Fibroblast of lung (primary cell): ENCODE measurements around the gene LCLAT1. TPM values are rescaled to one million over a fixed set of nuclear protein-coding genes. Genes with fewer than 3 reads are reported as not detected.
A peak's percentile ranks its signal among the peaks of the same experiment; 100 is the strongest.

Source experiments
- DNase-seq, 2 donors: peaks; one replicate each; pipeline versions ENCODE4 v3.0.0 to v3.0.0-alpha.2; 2010; ENCODE audit warnings: low read depth in 2 of 2
- H2AFZ ChIP-seq: 2 replicates; pipeline ENCODE4 v1.5.1; 2012; ENCODE audit warnings: low read length, control low read depth, inconsistent platforms
- H3K27ac ChIP-seq: 2 replicates; pipeline ENCODE4 v1.5.1; 2011; ENCODE audit warnings: low read length, control low read depth; ENCODE audit not compliant: insufficient read depth
- H3K27me3 ChIP-seq: 2 replicates; pipeline ENCODE4 v1.5.1; 2011; ENCODE audit warnings: mild to moderate bottlenecking, low read length; ENCODE audit not compliant: control insufficient read depth, insufficient read depth
- H3K36me3 ChIP-seq: 2 replicates; pipeline ENCODE4 v1.5.1; 2011; ENCODE audit warnings: low read length; ENCODE audit not compliant: control insufficient read depth, insufficient read depth
- H3K4me1 ChIP-seq: 2 replicates; pipeline ENCODE4 v1.5.1; 2011; ENCODE audit warnings: low read length; ENCODE audit not compliant: control insufficient read depth, insufficient read depth; ENCODE audit errors: extremely low read depth
- H3K4me2 ChIP-seq: 2 replicates; pipeline ENCODE4 v1.5.1; 2011; ENCODE audit warnings: low read length, control low read depth; ENCODE audit not compliant: insufficient read depth; ENCODE audit errors: extremely low read depth
- H3K4me3 ChIP-seq, 4 experiments: fragments of 200-600 bp in 1 of 4; sonication (generic) in 1 of 4; replicated peaks in 1 of 4; 2 replicates each; pipeline ENCODE4 v1.5.1; 2011 to 2016; ENCODE audit warnings: low read length in 4 of 4, low read depth in 3 of 4, mild to moderate bottlenecking in 3 of 4, control low read depth in 2 of 4, inconsistent platforms in 1 of 4, mixed read lengths in 1 of 4; ENCODE audit not compliant: insufficient read depth in 1 of 4; ENCODE audit errors: control extremely low read depth in 1 of 4
- H3K79me2 ChIP-seq: 2 replicates; pipeline ENCODE4 v1.5.1; 2012; ENCODE audit warnings: mild to moderate bottlenecking, low read length, inconsistent platforms; ENCODE audit not compliant: control insufficient read depth, insufficient read depth
- H3K9ac ChIP-seq: 2 replicates; pipeline ENCODE4 v1.5.1; 2011; ENCODE audit warnings: mild to moderate bottlenecking, low read length, control low read depth; ENCODE audit not compliant: insufficient read depth
- H3K9me3 ChIP-seq: 2 replicates; pipeline ENCODE4 v1.5.1; 2012; ENCODE audit warnings: low read depth, low read length; ENCODE audit not compliant: control insufficient read depth, insufficient read depth
- H4K20me1 ChIP-seq: 2 replicates; pipeline ENCODE4 v1.5.1; 2011; ENCODE audit warnings: low read length; ENCODE audit not compliant: control insufficient read depth, insufficient read depth; ENCODE audit errors: extremely low read depth
- EZH2 ChIP-seq: IDR thresholded peaks from 2 replicates; pipeline ENCODE4 v1.5.1; 2012; ENCODE audit warnings: low read length, control low read depth, mild to moderate bottlenecking; ENCODE audit errors: missing control alignments
- polyA plus RNA-seq, 2 donors: library from polyadenylated mRNA; depleted of rRNA in 1 of 2; stranded (reverse) in 1 of 2; unstranded in 1 of 2; fragments of >200 nt; gene quantifications; 2 replicates each; pipeline ENCODE4 v1.2.1, GENCODE V29; 2011 to 2012; ENCODE audit warnings: missing spikeins in 1 of 2
- total RNA-seq: library from RNA; depleted of rRNA; stranded (reverse); fragments of >200 nt; gene quantifications from 2 replicates; pipeline ENCODE4 v1.2.1, GENCODE V29; 2014
- TF ChIP-seq, protein P1 (sequence below), 2 donors: IDR thresholded peaks in 1 of 2; conservative IDR thresholded peaks in 1 of 2; 1 replicate in 1 of 2; 2 replicates in 1 of 2; pipeline ENCODE4 v1.5.1; 2011 to 2012; ENCODE audit warnings: low read length in 2 of 2, control low read depth in 1 of 2, inconsistent platforms in 1 of 2, low read depth in 1 of 2, mild to moderate bottlenecking in 1 of 2

Gene LCLAT1
- total and polyA plus RNA-seq, 2 donors (not counting 1 experiment from before 2014, with no cell fraction given): 43.3 to 45.9 TPM

DNA sequence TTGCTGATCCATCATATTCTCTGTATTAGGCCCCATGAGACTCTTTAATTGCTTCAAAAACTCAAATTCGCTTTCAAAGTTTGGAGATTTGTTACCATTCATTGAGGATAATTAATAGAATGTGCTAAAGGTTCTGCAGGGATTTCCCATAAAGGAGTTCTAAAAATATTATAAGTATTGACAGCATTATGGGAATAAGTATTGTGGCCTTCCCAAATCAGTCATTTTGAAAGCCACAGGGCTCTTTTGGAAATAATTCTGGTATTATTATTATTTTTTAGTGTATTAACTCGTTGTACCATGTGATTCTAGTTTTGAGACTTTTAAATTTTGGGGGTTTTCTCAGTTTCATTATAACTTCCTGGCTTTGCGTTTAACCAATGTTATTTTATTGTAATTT lies 37.1 kb downstream of the LCLAT1 start:
- TF ChIP-seq, protein P1, sequence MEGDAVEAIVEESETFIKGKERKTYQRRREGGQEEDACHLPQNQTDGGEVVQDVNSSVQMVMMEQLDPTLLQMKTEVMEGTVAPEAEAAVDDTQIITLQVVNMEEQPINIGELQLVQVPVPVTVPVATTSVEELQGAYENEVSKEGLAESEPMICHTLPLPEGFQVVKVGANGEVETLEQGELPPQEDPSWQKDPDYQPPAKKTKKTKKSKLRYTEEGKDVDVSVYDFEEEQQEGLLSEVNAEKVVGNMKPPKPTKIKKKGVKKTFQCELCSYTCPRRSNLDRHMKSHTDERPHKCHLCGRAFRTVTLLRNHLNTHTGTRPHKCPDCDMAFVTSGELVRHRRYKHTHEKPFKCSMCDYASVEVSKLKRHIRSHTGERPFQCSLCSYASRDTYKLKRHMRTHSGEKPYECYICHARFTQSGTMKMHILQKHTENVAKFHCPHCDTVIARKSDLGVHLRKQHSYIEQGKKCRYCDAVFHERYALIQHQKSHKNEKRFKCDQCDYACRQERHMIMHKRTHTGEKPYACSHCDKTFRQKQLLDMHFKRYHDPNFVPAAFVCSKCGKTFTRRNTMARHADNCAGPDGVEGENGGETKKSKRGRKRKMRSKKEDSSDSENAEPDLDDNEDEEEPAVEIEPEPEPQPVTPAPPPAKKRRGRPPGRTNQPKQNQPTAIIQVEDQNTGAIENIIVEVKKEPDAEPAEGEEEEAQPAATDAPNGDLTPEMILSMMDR (conservative IDR thresholded peaks at IDR 0.05 in 1 of 2, IDR thresholded peaks at IDR 0.05 in 1 of 2; ENCODE audit: low read depth in 1 of 2, low read length in 2 of 2): no peak
- no peak for TF ChIP-seq EZH2
- H3K4me1 ChIP-seq: no peaks in the 10 kb centered on the region
- H3K36me3 ChIP-seq: no peaks in the 10 kb centered on the region
- no peaks in the 10 kb centered on the region for H4K20me1 ChIP-seq
- no peaks in the 10 kb centered on the region for H3K79me2 ChIP-seq
- no peak overlapping the region for H3K9ac ChIP-seq
- DNase-seq: no peak
- no peaks in the 10 kb centered on the region for H3K9me3 ChIP-seq
- no peak overlapping the region for H2AFZ ChIP-seq
- no peak overlapping the region for H3K4me3 ChIP-seq
- no peak overlapping the region for H3K27ac ChIP-seq
- H3K4me2 ChIP-seq: no peak overlapping the region
- no peaks in the 10 kb centered on the region for H3K27me3 ChIP-seq

- H3K4me3 ChIP-seq: no peak overlapping the region
These were observed 37.9 kb downstream of the LCLAT1 start for GRCh38 chr2:30484995-30485394.

DNA sequence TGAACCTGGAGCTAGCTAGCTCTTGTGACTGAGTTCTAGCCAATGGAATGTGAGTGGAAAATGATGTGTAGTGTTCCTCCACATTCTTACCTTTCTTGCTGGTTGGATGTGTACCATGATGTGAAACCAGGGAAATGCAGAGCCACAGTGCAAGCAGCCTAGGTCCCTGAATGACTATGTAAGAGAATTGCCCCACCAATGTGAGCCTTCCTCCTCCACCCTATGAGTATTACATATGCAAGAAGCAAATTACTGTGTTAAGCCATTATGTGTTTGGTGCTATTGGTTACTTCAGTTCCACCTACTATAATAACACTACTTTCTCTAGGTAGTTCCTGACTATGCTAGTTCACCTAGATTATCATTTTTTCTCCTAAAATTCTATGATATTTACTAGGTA lies 39.6 kb downstream of the LCLAT1 start:
- H3K4me2 ChIP-seq: no peak overlapping the region
- no peaks in the 10 kb centered on the region for H3K27me3 ChIP-seq
- no peak overlapping the region for H2AFZ ChIP-seq
- H3K36me3 ChIP-seq: no peaks in the 10 kb centered on the region
- TF ChIP-seq EZH2: no peak
- TF ChIP-seq, protein P1 (conservative IDR thresholded peaks at IDR 0.05 in 1 of 2, IDR thresholded peaks at IDR 0.05 in 1 of 2; ENCODE audit: low read depth in 1 of 2, low read length in 2 of 2): no peak
- H3K4me3 ChIP-seq: no peak overlapping the region
- H3K27ac ChIP-seq: no peak overlapping the region
- H3K9ac ChIP-seq: no peak overlapping the region
- no peak for DNase-seq
- H3K9me3 ChIP-seq: no peaks in the 10 kb centered on the region
- H3K4me1 ChIP-seq: no peaks in the 10 kb centered on the region
- H4K20me1 ChIP-seq: no peaks in the 10 kb centered on the region
- H3K79me2 ChIP-seq: no peaks in the 10 kb centered on the region

More at GRCh38 chr2:30484995-30485394, 37.9 kb downstream of the LCLAT1 start:
- Histone ChIP-seq H3K9me3 (no peaks in the 10 kb centered on the region), H2AFZ (no peak overlapping the region), H3K27ac (no peak overlapping the region), H4K20me1 (no peaks in the 10 kb centered on the region), H3K36me3 (no peaks in the 10 kb centered on the region), H3K27me3 (no peaks in the 10 kb centered on the region), H3K79me2 (no peaks in the 10 kb centered on the region), H3K4me1 (no peaks in the 10 kb centered on the region), H3K4me2 (no peak overlapping the region), H3K9ac (no peak overlapping the region)
- DNase-seq: peak in 1 of 2 donors; percentile 81
- no peak for TF ChIP-seq EZH2
- TF ChIP-seq, protein P1 (conservative IDR thresholded peaks at IDR 0.05 in 1 of 2, IDR thresholded peaks at IDR 0.05 in 1 of 2; ENCODE audit: low read depth in 1 of 2, low read length in 2 of 2): no peak
